ENCODE results near the gene DCAF8L2.
"Not testable (repeated sequence)": the region's sequence is repeated elsewhere in the genome, so short reads cannot be mapped to it uniquely, and the experiment has no call there.

The DCAF8L2 gene

GRCh38 chrX:27694667-27695066, 104.5 kb downstream of the DCAF8L2 start:
- no peak for DNase-seq (ENCODE audit: low read depth)
- H3K4me3 ChIP-seq (ENCODE audit: control insufficient read depth, low read depth, low read length), result no peak overlapping the region
- TF ChIP-seq CTCF (IDR thresholded peaks at IDR 0.05; ENCODE audit: control insufficient read depth, insufficient read depth, low read depth, low read length, missing control alignments), result no peak

GRCh38 chrX:27706526-27706925, 116.4 kb downstream of the DCAF8L2 start:
- H3K4me3 ChIP-seq (ENCODE audit: control insufficient read depth, low read depth, low read length), result no peak overlapping the region
- TF ChIP-seq CTCF (IDR thresholded peaks at IDR 0.05; ENCODE audit: control insufficient read depth, insufficient read depth, low read depth, low read length, missing control alignments), result no peak
- DNase-seq (ENCODE audit: low read depth), result no peak

- no peak for TF ChIP-seq CTCF (IDR thresholded peaks at IDR 0.05; ENCODE audit: control insufficient read depth, insufficient read depth, low read depth, low read length, missing control alignments)
- DNase-seq (ENCODE audit: low read depth), result no peak
These were observed 125.5 kb downstream of the DCAF8L2 start for GRCh38 chrX:27715610-27716009.

GRCh38 chrX:27728291-27728690, 138.1 kb downstream of the DCAF8L2 start:
- no peak for TF ChIP-seq CTCF (IDR thresholded peaks at IDR 0.05; ENCODE audit: control insufficient read depth, insufficient read depth, low read depth, low read length, missing control alignments)
- no peak for DNase-seq (ENCODE audit: low read depth)
- H3K4me3 ChIP-seq (ENCODE audit: control insufficient read depth, low read depth, low read length), result no peak overlapping the region

More at GRCh38 chrX:27715610-27716009, 125.5 kb downstream of the DCAF8L2 start:
- no peak overlapping the region for H3K4me3 ChIP-seq (ENCODE audit: control insufficient read depth, low read depth, low read length)

GRCh38 chrX:27731962-27732361, 141.8 kb downstream of the DCAF8L2 start:
- H3K4me3 ChIP-seq (ENCODE audit: control insufficient read depth, low read depth, low read length), result no peak overlapping the region
- DNase-seq (ENCODE audit: low read depth), result no peak
- no peak for TF ChIP-seq CTCF (IDR thresholded peaks at IDR 0.05; ENCODE audit: control insufficient read depth, insufficient read depth, low read depth, low read length, missing control alignments)

- no peak for TF ChIP-seq CTCF (IDR thresholded peaks at IDR 0.05; ENCODE audit: control insufficient read depth, insufficient read depth, low read depth, low read length, missing control alignments)
- DNase-seq (ENCODE audit: low read depth), result no peak
These were observed 145.8 kb downstream of the DCAF8L2 start for GRCh38 chrX:27735914-27736313.

GRCh38 chrX:27740933-27741332, 150.8 kb downstream of the DCAF8L2 start:
- no peak overlapping the region for H3K4me3 ChIP-seq (ENCODE audit: control insufficient read depth, low read depth, low read length)
- DNase-seq (ENCODE audit: low read depth), result no peak
- no peak for TF ChIP-seq CTCF (IDR thresholded peaks at IDR 0.05; ENCODE audit: control insufficient read depth, insufficient read depth, low read depth, low read length, missing control alignments)

More at GRCh38 chrX:27735914-27736313, 145.8 kb downstream of the DCAF8L2 start:
- no peak overlapping the region for H3K4me3 ChIP-seq (ENCODE audit: control insufficient read depth, low read depth, low read length)

- not testable (repeated sequence) for H3K4me3 ChIP-seq (ENCODE audit: control insufficient read depth, low read depth, low read length); DNase-seq (ENCODE audit: low read depth)
These were observed 153.4 kb downstream of the DCAF8L2 start for GRCh38 chrX:27743521-27743920.
